ENCODE measurements around the gene USP15.

The USP15 gene

DNA sequence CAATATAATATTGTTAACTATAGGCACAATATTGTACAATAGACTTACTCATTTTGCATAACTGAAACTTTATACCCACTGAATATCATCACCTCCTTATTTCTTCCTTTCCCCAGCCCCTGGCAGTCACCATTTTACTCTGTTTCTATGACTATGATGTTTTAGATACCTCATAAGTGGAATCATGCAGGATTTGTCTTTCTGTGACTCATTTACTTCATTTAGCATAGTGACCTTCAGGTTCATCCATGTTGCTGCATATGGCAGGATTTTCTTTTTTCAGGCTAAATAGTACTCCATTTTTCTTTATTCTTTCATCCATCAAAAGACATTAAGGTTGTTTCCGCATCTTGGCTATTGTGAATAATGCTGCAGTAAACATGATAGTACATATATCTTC lies 18.9 kb downstream of the USP15 start:
- Histone ChIP-seq H3K4me1 (ENCODE audit: control insufficient read depth in 5 of 5, insufficient read depth in 5 of 5, low read length in 5 of 5) (peaks cover 0 to 12% (median 5%) of the 10 kb centered on the region in 5 donors), H3K9me3 (ENCODE audit: control insufficient read depth in 5 of 5, low read length in 5 of 5) (no peaks in the 10 kb centered on the region), H3K9ac (ENCODE audit: low read length in 5 of 5) (no peak overlapping the region), H3K27me3 (ENCODE audit: control insufficient read depth in 5 of 5, insufficient read depth in 4 of 5, low read length in 5 of 5) (no peaks in the 10 kb centered on the region), H3K36me3 (ENCODE audit: control insufficient read depth in 5 of 5, insufficient read depth in 5 of 5, low read length in 5 of 5) (no peaks in the 10 kb centered on the region), H3K4me3 (ENCODE audit: low read depth in 1 of 5, low read length in 5 of 5) (no peak overlapping the region), H3K27ac (ENCODE audit: low read depth, low read length) (no peak overlapping the region)

DNA sequence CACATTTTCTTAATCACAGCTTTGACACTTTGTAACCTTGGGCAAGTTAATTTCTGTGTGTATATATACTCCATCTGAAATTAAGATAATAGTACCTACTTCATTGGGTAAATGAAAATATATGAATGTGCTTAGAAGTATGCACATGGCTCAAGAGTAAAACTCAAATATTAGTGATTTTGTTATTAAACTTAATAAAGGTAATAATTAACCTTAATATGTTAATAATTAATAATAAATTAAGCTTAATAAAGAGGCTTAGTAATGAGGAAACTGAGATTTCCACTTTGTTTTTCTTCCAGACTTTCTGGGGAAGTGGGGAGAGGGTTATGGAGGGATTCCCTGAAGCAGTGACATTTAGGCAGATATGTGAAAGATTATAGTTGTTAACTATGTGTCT lies 19.8 kb downstream of the USP15 start:
- Histone ChIP-seq H3K27ac (ENCODE audit: low read depth, low read length) (no peak overlapping the region), H3K9me3 (ENCODE audit: control insufficient read depth in 5 of 5, low read length in 5 of 5) (no peaks in the 10 kb centered on the region), H3K27me3 (ENCODE audit: control insufficient read depth in 5 of 5, insufficient read depth in 4 of 5, low read length in 5 of 5) (no peaks in the 10 kb centered on the region), H3K4me1 (ENCODE audit: control insufficient read depth in 5 of 5, insufficient read depth in 5 of 5, low read length in 5 of 5) (peaks cover 0 to 12% (median 5%) of the 10 kb centered on the region in 5 donors), H3K9ac (ENCODE audit: low read length in 5 of 5) (no peak overlapping the region), H3K36me3 (ENCODE audit: control insufficient read depth in 5 of 5, insufficient read depth in 5 of 5, low read length in 5 of 5) (no peaks in the 10 kb centered on the region), H3K4me3 (ENCODE audit: low read depth in 1 of 5, low read length in 5 of 5) (no peak overlapping the region)

DNA sequence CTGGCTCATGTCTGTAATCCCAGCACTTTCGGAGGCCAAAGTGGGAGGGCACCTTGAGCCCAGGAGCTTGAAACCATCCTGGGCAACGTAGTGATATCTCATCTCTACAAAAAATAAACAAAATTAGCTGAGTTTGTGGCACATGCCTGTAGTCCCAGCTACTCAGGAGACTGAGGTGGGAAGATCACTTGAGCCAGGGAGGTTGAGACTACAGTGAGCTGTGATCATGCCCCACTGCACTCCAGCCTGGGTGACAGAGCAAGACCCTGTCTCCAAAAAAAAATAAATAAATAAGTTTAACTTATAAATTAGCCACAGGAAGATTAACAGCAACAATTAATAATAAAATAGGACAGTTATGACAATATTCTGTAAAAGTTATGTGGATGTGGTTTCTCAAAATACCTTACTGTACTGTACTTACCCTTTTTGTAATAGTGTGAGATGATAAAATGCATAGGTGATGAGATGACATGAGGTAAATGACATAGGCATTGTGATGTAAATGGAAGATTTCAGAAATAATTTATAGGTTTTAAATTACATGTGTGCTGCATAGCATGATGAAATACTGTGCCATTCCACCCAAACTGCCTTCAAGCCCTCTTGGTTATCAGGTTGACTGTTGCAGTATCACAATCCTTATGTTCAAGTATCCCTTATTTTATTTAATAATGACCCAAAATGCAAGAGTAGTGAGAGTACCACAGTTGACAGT lies 22.0 kb downstream of the USP15 start:
- H3K36me3 ChIP-seq (ENCODE audit: control insufficient read depth in 5 of 5, insufficient read depth in 5 of 5, low read length in 5 of 5) = no peaks in the 10 kb centered on the region
- no peak overlapping the region for H3K9ac ChIP-seq (ENCODE audit: low read length in 5 of 5)
- no peak overlapping the region for H3K27ac ChIP-seq (ENCODE audit: low read depth, low read length)
- H3K27me3 ChIP-seq (ENCODE audit: control insufficient read depth in 5 of 5, insufficient read depth in 4 of 5, low read length in 5 of 5) = no peaks in the 10 kb centered on the region
- no peaks in the 10 kb centered on the region for H3K9me3 ChIP-seq (ENCODE audit: control insufficient read depth in 5 of 5, low read length in 5 of 5)
- H3K4me1 ChIP-seq (ENCODE audit: control insufficient read depth in 5 of 5, insufficient read depth in 5 of 5, low read length in 5 of 5) = peaks cover 0 to 11% (median 5%) of the 10 kb centered on the region in 5 donors
- H3K4me3 ChIP-seq (ENCODE audit: low read depth in 1 of 5, low read length in 5 of 5) = no peak overlapping the region

DNA sequence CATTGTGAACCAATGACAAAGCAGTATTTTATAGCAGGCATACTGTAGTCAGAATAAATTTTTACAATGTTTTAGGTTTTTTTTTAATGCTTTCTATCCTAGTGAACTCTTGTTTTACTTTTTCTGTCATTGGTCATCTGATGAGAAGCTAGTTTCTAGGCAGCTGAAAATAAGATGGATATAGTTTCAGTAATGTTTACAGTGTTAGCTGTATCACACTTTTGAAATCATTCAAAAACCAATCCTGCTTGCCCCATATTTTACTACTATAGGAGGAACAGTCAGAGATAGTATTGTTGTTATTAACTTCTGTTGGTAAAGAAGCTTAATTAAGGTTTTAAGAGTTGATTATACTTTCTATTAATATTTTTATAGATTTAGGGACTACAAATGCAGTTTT lies 24.5 kb downstream of the USP15 start:
- Histone ChIP-seq H3K4me3 (ENCODE audit: low read depth in 1 of 5, low read length in 5 of 5) (no peak overlapping the region), H3K27me3 (ENCODE audit: control insufficient read depth in 5 of 5, insufficient read depth in 4 of 5, low read length in 5 of 5) (no peaks in the 10 kb centered on the region), H3K9me3 (ENCODE audit: control insufficient read depth in 5 of 5, low read length in 5 of 5) (no peaks in the 10 kb centered on the region), H3K9ac (ENCODE audit: low read length in 5 of 5) (no peak overlapping the region), H3K36me3 (ENCODE audit: control insufficient read depth in 5 of 5, insufficient read depth in 5 of 5, low read length in 5 of 5) (no peaks in the 10 kb centered on the region), H3K27ac (ENCODE audit: low read depth, low read length) (no peak overlapping the region), H3K4me1 (ENCODE audit: control insufficient read depth in 5 of 5, insufficient read depth in 5 of 5, low read length in 5 of 5) (peaks cover 0 to 7% (median 5%) of the 10 kb centered on the region in 5 donors)

DNA sequence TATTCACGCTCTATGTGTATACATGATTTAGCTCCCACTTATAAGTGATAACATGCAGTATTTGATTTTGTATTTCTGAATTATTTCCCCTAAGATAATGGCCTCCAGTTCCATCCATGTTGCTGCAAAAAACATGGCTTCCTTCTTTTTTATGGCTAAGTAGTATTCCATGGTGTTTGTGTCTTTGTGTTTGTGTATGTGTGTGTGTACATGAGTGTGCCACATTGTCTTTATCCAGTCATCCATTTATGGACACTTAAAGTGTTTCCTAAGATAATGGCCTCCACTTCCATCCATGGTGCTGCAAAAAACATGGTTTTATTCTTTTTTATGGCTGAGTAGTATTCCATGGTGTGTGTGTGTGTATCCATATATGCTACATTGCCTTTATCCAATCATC lies 25.1 kb downstream of the USP15 start:
- H3K9me3 ChIP-seq (ENCODE audit: control insufficient read depth in 5 of 5, low read length in 5 of 5) = peaks cover 0 to 4% (median under 1%) of the 10 kb centered on the region in 5 donors
- H3K27ac ChIP-seq (ENCODE audit: low read depth, low read length) = no peak overlapping the region
- no peaks in the 10 kb centered on the region for H3K27me3 ChIP-seq (ENCODE audit: control insufficient read depth in 5 of 5, insufficient read depth in 4 of 5, low read length in 5 of 5)
- no peak overlapping the region for H3K4me3 ChIP-seq (ENCODE audit: low read depth in 1 of 5, low read length in 5 of 5)
- peaks cover 0 to 7% (median 5%) of the 10 kb centered on the region in 5 donors for H3K4me1 ChIP-seq (ENCODE audit: control insufficient read depth in 5 of 5, insufficient read depth in 5 of 5, low read length in 5 of 5)
- no peak overlapping the region for H3K9ac ChIP-seq (ENCODE audit: low read length in 5 of 5)
- H3K36me3 ChIP-seq (ENCODE audit: control insufficient read depth in 5 of 5, insufficient read depth in 5 of 5, low read length in 5 of 5) = no peaks in the 10 kb centered on the region

DNA sequence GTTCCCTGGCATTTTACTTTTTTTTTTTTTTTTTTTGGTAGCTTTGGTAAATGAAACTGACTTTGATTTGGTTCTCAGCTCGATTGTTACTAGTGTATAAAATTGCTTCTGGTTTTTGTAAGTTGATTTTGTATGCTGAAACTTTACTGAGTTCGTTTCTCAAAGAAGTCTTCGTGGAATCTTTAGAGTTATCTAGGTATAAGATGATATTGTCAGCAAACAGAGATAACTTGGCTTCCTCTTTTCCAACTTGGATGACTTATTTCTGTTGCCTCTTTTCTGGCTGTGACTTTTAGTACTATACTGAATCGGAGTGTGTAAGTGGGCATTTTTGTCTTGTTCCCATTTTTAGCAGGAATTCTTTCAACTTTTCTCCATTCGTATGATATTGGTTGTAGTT lies 28.1 kb downstream of the USP15 start:
- peaks cover 0 to 13% (median 5%) of the 10 kb centered on the region in 5 donors for H3K9me3 ChIP-seq (ENCODE audit: control insufficient read depth in 5 of 5, low read length in 5 of 5)
- no peaks in the 10 kb centered on the region for H3K27me3 ChIP-seq (ENCODE audit: control insufficient read depth in 5 of 5, insufficient read depth in 4 of 5, low read length in 5 of 5)
- no peaks in the 10 kb centered on the region for H3K36me3 ChIP-seq (ENCODE audit: control insufficient read depth in 5 of 5, insufficient read depth in 5 of 5, low read length in 5 of 5)
- no peak overlapping the region for H3K27ac ChIP-seq (ENCODE audit: low read depth, low read length)
- peaks cover 0 to 15% (median 14%) of the 10 kb centered on the region in 5 donors for H3K4me1 ChIP-seq (ENCODE audit: control insufficient read depth in 5 of 5, insufficient read depth in 5 of 5, low read length in 5 of 5)
- no peak overlapping the region for H3K4me3 ChIP-seq (ENCODE audit: low read depth in 1 of 5, low read length in 5 of 5)
- H3K9ac ChIP-seq (ENCODE audit: low read length in 5 of 5) = no peak overlapping the region

DNA sequence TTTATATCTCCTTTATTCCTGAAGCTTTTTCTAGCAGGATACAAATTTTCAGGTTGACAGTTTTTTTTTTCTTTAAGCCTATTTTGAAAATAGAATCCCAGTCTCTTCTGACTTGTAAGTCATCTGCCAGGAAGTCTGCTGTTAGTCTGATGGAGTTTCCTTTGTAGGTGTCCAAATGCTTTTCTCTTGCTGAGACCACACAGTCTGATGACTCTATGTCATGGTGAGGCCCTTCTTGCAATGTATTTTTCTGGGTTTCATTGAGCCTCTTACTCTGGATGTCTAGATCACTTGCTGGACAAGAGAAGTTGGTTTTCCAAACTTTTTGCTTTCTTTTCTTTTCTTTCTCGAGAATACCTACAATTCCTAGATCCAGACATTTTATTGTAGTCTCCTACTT lies 30.6 kb downstream of the USP15 start:
- H3K4me1 ChIP-seq (ENCODE audit: control insufficient read depth in 5 of 5, insufficient read depth in 5 of 5, low read length in 5 of 5) = peaks cover 0 to 18% (median 15%) of the 10 kb centered on the region in 5 donors
- H3K27ac ChIP-seq (ENCODE audit: low read depth, low read length) = no peak overlapping the region
- H3K36me3 ChIP-seq (ENCODE audit: control insufficient read depth in 5 of 5, insufficient read depth in 5 of 5, low read length in 5 of 5) = peaks cover 5 to 12% (median 6%) of the 10 kb centered on the region in 5 donors
- H3K9me3 ChIP-seq (ENCODE audit: control insufficient read depth in 5 of 5, low read length in 5 of 5) = peaks cover 0 to 13% (median 5%) of the 10 kb centered on the region in 5 donors
- no peak overlapping the region for H3K9ac ChIP-seq (ENCODE audit: low read length in 5 of 5)
- H3K27me3 ChIP-seq (ENCODE audit: control insufficient read depth in 5 of 5, insufficient read depth in 4 of 5, low read length in 5 of 5) = no peaks in the 10 kb centered on the region
- no peak overlapping the region for H3K4me3 ChIP-seq (ENCODE audit: low read depth in 1 of 5, low read length in 5 of 5)

DNA sequence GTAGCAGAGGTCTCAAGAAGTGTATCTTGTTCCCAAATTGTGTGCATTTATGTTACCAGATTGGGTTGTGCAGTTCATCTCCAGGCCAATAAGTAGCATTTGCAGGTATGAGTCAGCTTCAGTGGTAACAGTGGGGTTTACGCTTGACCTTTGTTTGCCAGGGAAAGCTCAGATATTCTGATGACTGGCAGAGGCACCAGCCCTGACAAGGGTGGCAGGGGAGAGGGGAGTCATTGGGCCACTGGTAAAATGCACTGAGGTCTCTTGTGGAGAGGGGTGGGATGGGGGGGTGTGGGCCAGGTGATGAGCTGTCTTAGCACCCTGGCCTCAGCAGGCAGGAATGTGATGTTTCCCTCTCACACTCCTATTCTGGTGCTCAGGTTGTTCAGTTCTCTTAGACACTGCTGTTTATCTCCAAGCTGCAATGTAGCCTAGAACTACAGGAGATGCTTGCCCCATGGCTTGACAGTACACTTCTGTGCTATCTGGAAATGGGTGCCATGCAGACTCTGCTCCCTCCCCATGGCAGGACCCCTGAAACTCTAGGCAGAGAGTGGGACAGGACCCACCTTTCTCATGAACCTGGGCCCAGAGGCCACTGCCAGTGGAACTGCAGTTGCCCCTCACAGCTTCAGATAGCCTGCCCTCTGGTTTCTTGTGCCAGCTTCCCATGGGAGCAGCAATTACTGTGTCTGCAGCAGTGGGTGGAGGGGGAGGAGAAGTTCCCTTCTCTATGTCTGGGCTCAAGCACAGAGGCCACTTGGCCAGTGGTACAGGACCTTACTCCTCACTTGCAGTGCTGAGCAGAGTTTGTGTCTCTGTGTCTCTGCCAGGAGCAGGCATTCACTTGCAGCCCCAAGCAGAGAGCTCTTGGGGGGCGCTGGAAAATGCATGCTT lies 31.9 kb downstream of the USP15 start:
- no peaks in the 10 kb centered on the region for H3K27me3 ChIP-seq (ENCODE audit: control insufficient read depth in 5 of 5, insufficient read depth in 4 of 5, low read length in 5 of 5)
- no peak overlapping the region for H3K27ac ChIP-seq (ENCODE audit: low read depth, low read length)

DNA sequence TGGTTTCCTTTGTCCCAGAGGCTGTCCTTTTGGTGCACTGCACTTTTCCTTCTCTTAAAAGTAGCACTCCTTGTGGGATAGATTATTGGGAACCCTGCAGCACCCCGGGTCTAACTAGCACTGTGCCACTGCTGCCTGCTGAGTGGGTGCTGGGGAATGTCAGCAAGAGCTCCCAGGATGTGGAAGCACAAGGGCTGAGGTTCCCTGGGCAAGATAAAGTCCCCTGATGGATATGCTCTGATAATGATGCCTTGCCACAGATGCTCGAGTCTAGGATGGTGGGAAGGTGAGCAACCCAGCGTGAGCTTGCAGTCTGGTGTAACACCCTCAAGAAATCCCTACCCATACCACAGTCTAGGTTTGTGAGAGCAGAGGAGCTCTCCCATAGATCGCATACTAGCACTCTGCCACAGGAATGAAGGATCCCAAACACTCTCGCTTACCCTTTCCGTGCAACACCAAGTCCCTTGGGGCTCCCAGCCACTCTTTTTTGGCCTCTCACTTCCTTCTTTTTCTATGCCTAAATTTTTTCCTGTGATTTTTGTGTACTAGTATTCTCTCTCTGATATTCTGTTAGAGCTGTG lies 32.6 kb downstream of the USP15 start:
- no peak overlapping the region for H3K27ac ChIP-seq (ENCODE audit: low read depth, low read length)
- no peak overlapping the region for H3K9ac ChIP-seq (ENCODE audit: low read length in 5 of 5)
- H3K4me3 ChIP-seq (ENCODE audit: low read depth in 1 of 5, low read length in 5 of 5) = peak overlapping the region in 1 of 5 donors; percentile 25
- peaks cover 0 to 19% (median 14%) of the 10 kb centered on the region in 5 donors for H3K4me1 ChIP-seq (ENCODE audit: control insufficient read depth in 5 of 5, insufficient read depth in 5 of 5, low read length in 5 of 5)
- peaks cover 5 to 27% (median 14%) of the 10 kb centered on the region in 5 donors for H3K36me3 ChIP-seq (ENCODE audit: control insufficient read depth in 5 of 5, insufficient read depth in 5 of 5, low read length in 5 of 5)
- H3K27me3 ChIP-seq (ENCODE audit: control insufficient read depth in 5 of 5, insufficient read depth in 4 of 5, low read length in 5 of 5) = no peaks in the 10 kb centered on the region
- peaks cover 3 to 14% (median 7%) of the 10 kb centered on the region in 5 donors for H3K9me3 ChIP-seq (ENCODE audit: control insufficient read depth in 5 of 5, low read length in 5 of 5)

More for the DNA sequence above, 31.9 kb downstream of the USP15 start:
- H3K9ac ChIP-seq (ENCODE audit: low read length in 5 of 5) = no peak overlapping the region
- H3K4me3 ChIP-seq (ENCODE audit: low read depth in 1 of 5, low read length in 5 of 5) = no peak overlapping the region
- H3K9me3 ChIP-seq (ENCODE audit: control insufficient read depth in 5 of 5, low read length in 5 of 5) = peaks cover 0 to 13% (median 6%) of the 10 kb centered on the region in 5 donors
- H3K4me1 ChIP-seq (ENCODE audit: control insufficient read depth in 5 of 5, insufficient read depth in 5 of 5, low read length in 5 of 5) = peaks cover 0 to 15% (median 14%) of the 10 kb centered on the region in 5 donors
- peaks cover 5 to 22% (median 14%) of the 10 kb centered on the region in 5 donors for H3K36me3 ChIP-seq (ENCODE audit: control insufficient read depth in 5 of 5, insufficient read depth in 5 of 5, low read length in 5 of 5)

All from subcutaneous abdominal adipose tissue (tissue), 5 donors.